Fibroblast of the aortic adventitia (primary cell): Measurements from ENCODE around the gene SH2D3A. TPM values are rescaled to one million over a fixed set of nuclear protein-coding genes. Genes with fewer than 3 reads are reported as not detected.
"Not testable (repeated sequence)": the region's sequence is repeated elsewhere in the genome, so short reads cannot be mapped to it uniquely, and the experiment has no call there.

Experiments used
- DNase-seq: peaks from one replicate; pipeline ENCODE4 v3.0.0-alpha.2; 2010; ENCODE audit warnings: low read depth
- H3K4me3 ChIP-seq: 2 replicates; pipeline ENCODE4 v1.5.1; 2011; ENCODE audit warnings: low read depth, mild to moderate bottlenecking, control low read depth, low read length, moderate library complexity
- CTCF ChIP-seq: IDR thresholded peaks from 2 replicates; pipeline ENCODE4 v1.5.1; 2011; ENCODE audit warnings: mild to moderate bottlenecking, low read length, control low read depth, inconsistent platforms; ENCODE audit not compliant: insufficient read depth
- total RNA-seq: library from RNA; depleted of rRNA; stranded (reverse); fragments of >200 nt; gene quantifications from 2 replicates; pipeline ENCODE4 v1.2.3, GENCODE V29; 2012; ENCODE audit warnings: low replicate concordance

Gene SH2D3A
- total RNA-seq, 1 donor, result not detected

GRCh38 chr19:6807291-6807690, 40.1 kb upstream of the SH2D3A start:
- no peak for TF ChIP-seq CTCF
- no peak overlapping the region for H3K4me3 ChIP-seq
- DNase-seq, result no peak

GRCh38 chr19:6806488-6806887, 39.3 kb upstream of the SH2D3A start:
- DNase-seq, result no peak
- no peak overlapping the region for H3K4me3 ChIP-seq
- TF ChIP-seq CTCF, result no peak

- no peak for DNase-seq
Measured at GRCh38 chr19:6803036-6803404, 35.8 kb upstream of the SH2D3A start.

GRCh38 chr19:6802336-6803035, 35.3 kb upstream of the SH2D3A start:
- H3K4me3 ChIP-seq, result no peak overlapping the region

More at GRCh38 chr19:6803036-6803404, 35.8 kb upstream of the SH2D3A start:
- H3K4me3 ChIP-seq, result no peak overlapping the region
- TF ChIP-seq CTCF, result no peak

GRCh38 chr19:6801485-6802086, 34.4 kb upstream of the SH2D3A start:
- DNase-seq, result no peak
- no peak for TF ChIP-seq CTCF
- no peak overlapping the region for H3K4me3 ChIP-seq

More at GRCh38 chr19:6802336-6803035, 35.3 kb upstream of the SH2D3A start:
- no peak for TF ChIP-seq CTCF
- no peak for DNase-seq

- TF ChIP-seq CTCF, result no peak
- peak; percentile 43 for DNase-seq
- H3K4me3 ChIP-seq, result no peak overlapping the region
Measured at GRCh38 chr19:6800991-6801484, 33.8 kb upstream of the SH2D3A start.

- H3K4me3 ChIP-seq, DNase-seq: not testable (repeated sequence)
Measured at GRCh38 chr19:6800160-6800790, 33.0 kb upstream of the SH2D3A start.
